ENCODE measurements around the gene NKD1.

DNA sequence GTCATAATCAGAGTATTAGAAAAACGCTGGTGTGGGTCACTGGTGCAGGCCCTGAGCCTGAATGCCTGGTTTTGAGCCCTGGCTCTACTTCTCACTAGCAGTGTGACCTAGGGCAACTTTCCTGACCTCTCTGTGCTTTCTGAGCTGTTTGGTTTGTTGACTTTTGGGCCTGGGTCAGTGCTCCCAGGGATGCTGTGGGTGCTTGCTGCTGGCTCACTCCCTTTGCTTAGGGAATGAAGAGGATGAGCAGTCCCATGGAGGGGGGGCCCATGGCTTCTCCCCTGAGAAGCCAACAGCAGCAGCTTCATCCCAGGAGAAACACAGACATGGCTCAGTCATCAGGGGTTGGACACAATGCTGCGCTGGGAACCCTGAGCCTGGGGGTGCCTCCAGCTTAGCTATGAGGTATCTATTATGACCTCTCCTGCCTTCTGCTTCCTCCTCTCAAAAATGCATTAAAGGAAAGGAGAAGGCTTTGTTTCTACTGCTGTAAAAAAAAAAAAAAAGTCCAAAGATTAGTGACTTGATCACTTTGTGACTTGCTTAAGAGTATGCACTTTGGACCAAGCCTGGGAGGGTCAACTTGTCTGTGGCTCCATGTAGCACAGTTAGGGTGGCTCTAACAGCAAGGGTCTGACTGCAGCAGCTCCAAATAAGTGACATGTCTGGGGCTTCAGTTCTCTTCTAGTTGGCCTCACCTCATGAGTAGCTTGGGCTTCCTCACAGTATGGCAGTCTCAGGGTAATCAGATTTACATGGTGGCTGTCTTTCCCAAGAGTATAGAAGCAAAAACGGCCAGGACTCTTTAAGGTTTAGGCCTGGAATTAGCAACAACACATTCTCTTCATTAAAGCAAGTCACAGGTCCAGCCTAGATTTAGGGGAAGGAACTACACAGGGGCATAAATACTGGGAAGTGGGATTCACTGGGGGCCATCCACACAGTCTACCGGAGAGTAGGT is 13.0 kb downstream of the NKD1 start:
- TF ChIP-seq CTCF (IDR thresholded peaks at IDR 0.05) (no peak), POLR2A (IDR thresholded peaks at IDR 0.05; ENCODE audit: low read depth) (no peak)
